OCI-LY7 (cell line): ENCODE measurements around the gene FRMPD4. TPM values are rescaled to one million over a fixed set of nuclear protein-coding genes. Genes with fewer than 3 reads are reported as not detected.

ENCODE experiments used
- BruUV-seq: library from RNA; stranded (reverse); fragments of 400-500 nt; replicated peaks from 2 replicates; lab custom pipeline; 2021; lab: Mats Ljungman, UMichigan
- CTCF ChIA-PET: fragments of 300-600 bp; sonication (Branson Sonifier 250); formaldehyde crosslinking; loops from one replicate; lab custom pipeline; 2022; ENCODE audit warnings: antibody characterized with exemption; ENCODE audit not compliant: unreplicated experiment; lab: Charles Lee
- POLR2A ChIA-PET: fragments of 300-600 bp; sonication (Branson Sonifier 250); formaldehyde crosslinking; loops from one replicate; lab custom pipeline; 2022; ENCODE audit warnings: antibody characterized with exemption; lab: Charles Lee
- DNase-seq: peaks from one replicate; pipeline ENCODE4 v3.0.0-alpha.2; 2015; ENCODE audit warnings: low spot score
- H2AFZ ChIP-seq: fragments of 200-600 bp; sonication (generic), shearing (Covaris generic); 2 replicates; pipeline ENCODE4 v1.6.1; 2014; ENCODE audit warnings: mild to moderate bottlenecking, antibody characterized with exemption, low read length, moderate library complexity
- H3K27ac ChIP-seq: fragments of 200-600 bp; sonication (generic); 2 replicates; pipeline ENCODE4 v1.5.1; 2014; ENCODE audit warnings: mixed run types, low read depth, mild to moderate bottlenecking, moderate library complexity, low read length, inconsistent platforms; ENCODE audit not compliant: poor library complexity, severe bottlenecking
- H3K36me3 ChIP-seq: fragments of 200-600 bp; sonication (generic); 2 replicates; pipeline ENCODE4 v1.6.1; 2014; ENCODE audit warnings: mild to moderate bottlenecking, antibody characterized with exemption, low read length, moderate library complexity, mixed read lengths; ENCODE audit not compliant: insufficient read depth
- H3K4me1 ChIP-seq: fragments of 200-600 bp; sonication (generic); 2 replicates; pipeline ENCODE4 v1.5.1; 2014; ENCODE audit warnings: mild to moderate bottlenecking, low read length; ENCODE audit not compliant: insufficient read depth, poor library complexity, severe bottlenecking
- H3K4me2 ChIP-seq: fragments of 200-600 bp; sonication (generic); 2 replicates; pipeline ENCODE4 v1.6.1; 2014; ENCODE audit warnings: mild to moderate bottlenecking, low read length
- H3K4me3 ChIP-seq: fragments of 200-600 bp; sonication (generic); 2 replicates; pipeline ENCODE4 v1.5.1; 2014; ENCODE audit warnings: mild to moderate bottlenecking, low read depth, low read length; ENCODE audit not compliant: poor library complexity, severe bottlenecking
- H3K79me2 ChIP-seq: fragments of 200-600 bp; sonication (generic); 2 replicates; pipeline ENCODE4 v1.6.1; 2016; ENCODE audit warnings: low read depth, mild to moderate bottlenecking, low read length, moderate library complexity, mixed read lengths; ENCODE audit not compliant: insufficient read depth
- H3K9me2 ChIP-seq: fragments of 200-600 bp; sonication (generic); 2 replicates; pipeline ENCODE4 v1.6.1; 2016; ENCODE audit warnings: mild to moderate bottlenecking, low read length, mixed read lengths; ENCODE audit not compliant: insufficient read depth
- H3K9me3 ChIP-seq: fragments of 200-600 bp; sonication (generic); 2 replicates; pipeline ENCODE4 v1.6.1; 2014; ENCODE audit warnings: mild to moderate bottlenecking, mixed run types, low read length, mixed read lengths
- H4K20me1 ChIP-seq: fragments of 200-600 bp; sonication (generic); 2 replicates; pipeline ENCODE4 v1.6.1; 2014; ENCODE audit warnings: mild to moderate bottlenecking, antibody characterized with exemption, low read length, moderate library complexity, mixed read lengths; ENCODE audit not compliant: insufficient read depth
- CTCF ChIP-seq: fragments of 200-600 bp; sonication (generic); conservative IDR thresholded peaks from 2 replicates; pipeline ENCODE4 v1.5.1; 2014; ENCODE audit warnings: mild to moderate bottlenecking, antibody characterized with exemption, low read length, moderate library complexity, mixed read lengths
- EZH2phosphoT487 ChIP-seq: fragments of 200-600 bp; sonication (generic); IDR thresholded peaks from 2 replicates; pipeline ENCODE4 v1.6.1; 2018; ENCODE audit warnings: low read depth, borderline replicate concordance, mild to moderate bottlenecking, mixed run types, antibody characterized with exemption, low read length, moderate library complexity, mixed read lengths
- intact Hi-C: fragments of 100-400 bp; cut with micrococcal nuclease; formaldehyde crosslinking; loops from one replicate; pipeline ENCODE4 v1.10.0; 2022; ENCODE audit not compliant: unreplicated experiment
- total RNA-seq, 2 experiments: library from RNA; depleted of rRNA in 1 of 2; stranded (reverse); fragments of >200 nt in 1 of 2; shearing (Covaris generic) in 1 of 2; gene quantifications; 2 replicates each; pipeline ENCODE4 v1.2.3, GENCODE V29; 2014 to 2022

The FRMPD4 gene
- total RNA-seq, 2 experiments from 2014 or later, result not detected

- H3K4me2 ChIP-seq, result no peak overlapping the region
- H3K79me2 ChIP-seq, result no peaks in the 10 kb centered on the region
- H3K4me1 ChIP-seq, result no peaks in the 10 kb centered on the region
- no peaks in the 10 kb centered on the region for H3K36me3 ChIP-seq
- TF ChIP-seq EZH2phosphoT487 (no peak), CTCF (no peak)
- peak; percentile 0 for DNase-seq
- no peaks in the 10 kb centered on the region for H3K9me2 ChIP-seq
- no peak overlapping the region for H3K27ac ChIP-seq
- no TSS peak for BruUV-seq
- no peak overlapping the region for H3K4me3 ChIP-seq
- H2AFZ ChIP-seq, result no peak overlapping the region
- POLR2A ChIA-PET, result interaction anchor here (0.7 kb wide), 1 partner anchor 1322 kb away, joined by 3 read pairs; no protein-coding TSS in a partner anchor
- no peaks in the 10 kb centered on the region for H4K20me1 ChIP-seq
- CTCF ChIA-PET, result no interaction called here
- no peaks in the 10 kb centered on the region for H3K9me3 ChIP-seq
- intact Hi-C loops, result no loop called here
Measured at GRCh38 chrX:12304261-12304660, 166.0 kb downstream of the FRMPD4 start.

GRCh38 chrX:12307961-12308360 is 169.7 kb downstream of the FRMPD4 start:
- Histone ChIP-seq H3K79me2 (no peaks in the 10 kb centered on the region), H3K4me1 (no peaks in the 10 kb centered on the region), H3K36me3 (no peaks in the 10 kb centered on the region), H3K9me3 (no peaks in the 10 kb centered on the region), H3K4me3 (no peak overlapping the region), H3K27ac (no peak overlapping the region), H4K20me1 (no peaks in the 10 kb centered on the region), H3K4me2 (no peak overlapping the region), H3K9me2 (no peaks in the 10 kb centered on the region), H2AFZ (no peak overlapping the region)
- BruUV-seq, result no TSS peak
- ChIA-PET POLR2A (no interaction called here), CTCF (no interaction called here)
- DNase-seq, result no peak
- intact Hi-C loops, result no loop called here
- TF ChIP-seq CTCF, result no peak
- TF ChIP-seq EZH2phosphoT487, result no peak

GRCh38 chrX:12308420-12308819 is 170.1 kb downstream of the FRMPD4 start:
- Histone ChIP-seq H3K4me2 (no peak overlapping the region), H3K9me3 (no peaks in the 10 kb centered on the region), H3K9me2 (no peaks in the 10 kb centered on the region), H3K4me3 (no peak overlapping the region), H3K36me3 (no peaks in the 10 kb centered on the region), H3K79me2 (no peaks in the 10 kb centered on the region), H3K27ac (no peak overlapping the region), H3K4me1 (no peaks in the 10 kb centered on the region), H4K20me1 (no peaks in the 10 kb centered on the region), H2AFZ (no peak overlapping the region)
- intact Hi-C loops, result no loop called here
- CTCF ChIA-PET, result no interaction called here
- no TSS peak for BruUV-seq
- POLR2A ChIA-PET, result no interaction called here
- TF ChIP-seq CTCF (no peak), EZH2phosphoT487 (no peak)
- no peak for DNase-seq
